GM21447 (cell line): ENCODE results near the gene LTC4S.

Experiments used
- ATAC-seq: cut with Tn5 transposase; IDR thresholded peaks from one replicate; pipeline ENCODE4 v1.9.1; 2021; ENCODE audit not compliant: unreplicated experiment

LTC4S gene

GRCh38 chr5:179805529-179806249 lies 11.9 kb downstream of the LTC4S start:
- ATAC-seq = peak; percentile 14

- ATAC-seq = peak; percentile 56
Observed at GRCh38 chr5:179806250-179807048, 12.7 kb downstream of the LTC4S start, which contains the start of gene MGAT4B. TSS of gene MGAT4B (minus strand) at chr5:179806866. CDS start at chr5:179806583, 283 bp downstream.

GRCh38 chr5:179812135-179812825 lies 18.5 kb downstream of the LTC4S start:
- no peak for ATAC-seq

GRCh38 chr5:179812997-179813607 lies 19.3 kb downstream of the LTC4S start:
- no peak for ATAC-seq

- no peak for ATAC-seq
Observed at GRCh38 chr5:179814090-179814489, 20.3 kb downstream of the LTC4S start.

- ATAC-seq = no peak
Observed at GRCh38 chr5:179815491-179816249, 21.9 kb downstream of the LTC4S start.

GRCh38 chr5:179816401-179816795 lies 22.6 kb downstream of the LTC4S start:
- no peak for ATAC-seq

- ATAC-seq = no peak
Observed at GRCh38 chr5:179816796-179817469, 23.1 kb downstream of the LTC4S start.

GRCh38 chr5:179817470-179817840 lies 23.7 kb downstream of the LTC4S start:
- ATAC-seq = no peak

GRCh38 chr5:179817890-179818745 lies 24.3 kb downstream of the LTC4S start:
- ATAC-seq = no peak

- peak; percentile 62 for ATAC-seq
Observed at GRCh38 chr5:179818746-179819295, 25.0 kb downstream of the LTC4S start.

- ATAC-seq = peak; percentile 12
Observed at GRCh38 chr5:179819296-179820126, 25.7 kb downstream of the LTC4S start.

- ATAC-seq = no peak
Observed at GRCh38 chr5:179820127-179820482, 26.3 kb downstream of the LTC4S start.

GRCh38 chr5:179820483-179821297 lies 26.9 kb downstream of the LTC4S start, which contains the start of gene SQSTM1:
TSS of gene SQSTM1 (plus strand) at chr5:179820905. CDS start at chr5:179820937, 32 bp downstream.
- peak; percentile 34 for ATAC-seq

- peak; percentile 52 for ATAC-seq
Observed at GRCh38 chr5:179821298-179822058, 27.7 kb downstream of the LTC4S start.

- no peak for ATAC-seq
Observed at GRCh38 chr5:179822059-179822432, 28.3 kb downstream of the LTC4S start.
